SK-N-SH treated with all-trans-retinoic acid at 6 μM for 48 hours (cell line): ENCODE results near the gene FCN2.
"Not testable (repeated sequence)": the region's sequence is repeated elsewhere in the genome, so short reads cannot be mapped to it uniquely, and the experiment has no call there.

Experiments
- ATAC-seq: fragments of 200-7000 bp; cut with Tn5 transposase; 3 replicates; pipeline ENCODE4 v1.9.1; 2020; ENCODE audit warnings: mild to moderate bottlenecking, moderate library complexity
- ARNTL ChIP-seq: fragments of 450-650 bp; formaldehyde crosslinking; IDR thresholded peaks from 2 replicates; pipeline ENCODE4 v1.5.0; 2020; ENCODE audit warnings: low read depth, mild to moderate bottlenecking, moderate library complexity, borderline replicate concordance
- BACH2 ChIP-seq: fragments of 250-450 bp; sonication (Bioruptor Pico); IDR thresholded peaks from 2 replicates; pipeline ENCODE4 v1.9.0; 2021; ENCODE audit warnings: mild to moderate bottlenecking, borderline replicate concordance
- CSDC2 ChIP-seq: fragments of 250-450 bp; sonication (Bioruptor Pico); IDR thresholded peaks from 2 replicates; pipeline ENCODE4 v1.5.0; 2020; ENCODE audit warnings: mild to moderate bottlenecking, moderate library complexity
- ESRRG ChIP-seq: fragments of 250-450 bp; sonication (Bioruptor Pico); IDR thresholded peaks from 2 replicates; pipeline ENCODE4 v1.6.1; 2021; ENCODE audit warnings: mild to moderate bottlenecking
- GLIS3 ChIP-seq: fragments of 250-450 bp; sonication (Bioruptor Pico); IDR thresholded peaks from 2 replicates; pipeline ENCODE4 v1.5.0; 2020; ENCODE audit warnings: mild to moderate bottlenecking, moderate library complexity
- ISL1 ChIP-seq: fragments of 250-450 bp; sonication (Bioruptor Pico); IDR thresholded peaks from 2 replicates; pipeline ENCODE4 v2.1.2; 2022; ENCODE audit warnings: mild to moderate bottlenecking, moderate library complexity
- OSR1 ChIP-seq: fragments of 250-450 bp; sonication (Bioruptor Pico); IDR thresholded peaks from 2 replicates; pipeline ENCODE4 v1.8.0; 2022; ENCODE audit warnings: moderate library complexity, mild to moderate bottlenecking, inconsistent platforms
- PPARA ChIP-seq: fragments of 250-450 bp; sonication (Bioruptor Pico); IDR thresholded peaks from 2 replicates; pipeline ENCODE4 v1.5.0; 2020; ENCODE audit warnings: mild to moderate bottlenecking, borderline replicate concordance
- RARB ChIP-seq: fragments of 250-450 bp; sonication (Bioruptor Pico); IDR thresholded peaks from 2 replicates; pipeline ENCODE4 v1.8.0; 2021; ENCODE audit warnings: mild to moderate bottlenecking, moderate library complexity
- SNAI2 ChIP-seq: fragments of 250-450 bp; sonication (Bioruptor Pico); IDR thresholded peaks from 2 replicates; pipeline ENCODE4 v1.5.0; 2020; ENCODE audit warnings: mild to moderate bottlenecking, moderate library complexity
- TCF4 ChIP-seq: fragments of 250-450 bp; sonication (Bioruptor Pico); IDR thresholded peaks from 2 replicates; pipeline ENCODE4 v1.8.0; 2021; ENCODE audit warnings: mild to moderate bottlenecking, moderate library complexity, borderline replicate concordance
- TOX ChIP-seq: fragments of 250-450 bp; sonication (Bioruptor Pico); IDR thresholded peaks from 2 replicates; pipeline ENCODE4 v1.8.0; 2021; ENCODE audit warnings: mild to moderate bottlenecking, moderate library complexity, borderline replicate concordance
- ZC3H10 ChIP-seq: fragments of 250-450 bp; sonication (Bioruptor Pico); IDR thresholded peaks from 2 replicates; pipeline ENCODE4 v1.5.1; 2021; ENCODE audit warnings: mild to moderate bottlenecking, moderate library complexity
- ZFP3 ChIP-seq: fragments of 250-450 bp; sonication (Bioruptor Pico); IDR thresholded peaks from 2 replicates; pipeline ENCODE4 v1.5.0; 2020; ENCODE audit warnings: mild to moderate bottlenecking, moderate library complexity
- ZNF565 ChIP-seq: fragments of 450-650 bp; formaldehyde crosslinking; conservative IDR thresholded peaks from 2 replicates; pipeline ENCODE4 v1.5.0; 2020; ENCODE audit warnings: low read depth, mild to moderate bottlenecking, moderate library complexity
- ZNF8 ChIP-seq: fragments of 450-650 bp; formaldehyde crosslinking; IDR thresholded peaks from 2 replicates; pipeline ENCODE4 v1.5.0; 2020; ENCODE audit warnings: mild to moderate bottlenecking, moderate library complexity
- TF ChIP-seq, protein P1 (sequence below): fragments of 250-450 bp; sonication (Bioruptor Pico); IDR thresholded peaks from 2 replicates; pipeline ENCODE4 v1.5.0; 2020; ENCODE audit warnings: mild to moderate bottlenecking, moderate library complexity
- TF ChIP-seq, protein P2 (sequence below): fragments of 250-450 bp; sonication (Bioruptor Pico); IDR thresholded peaks from 2 replicates; pipeline ENCODE4 v1.8.0; 2020; ENCODE audit warnings: mild to moderate bottlenecking, moderate library complexity, borderline replicate concordance
- TF ChIP-seq, protein P3 (sequence below): fragments of 250-450 bp; sonication (Bioruptor Pico); IDR thresholded peaks from 2 replicates; pipeline ENCODE4 v1.8.0; 2021; ENCODE audit warnings: low read depth, mild to moderate bottlenecking, moderate library complexity, borderline replicate concordance
- TF ChIP-seq, protein P4 (sequence below): fragments of 250-450 bp; sonication (Bioruptor Pico); IDR thresholded peaks from 2 replicates; pipeline ENCODE4 v1.5.1; 2020; ENCODE audit warnings: low read depth, mild to moderate bottlenecking, moderate library complexity
- TF ChIP-seq, protein P5 (sequence below): fragments of 250-450 bp; sonication (Bioruptor Pico); IDR thresholded peaks from 2 replicates; pipeline ENCODE4 v1.5.1; 2021; ENCODE audit warnings: mild to moderate bottlenecking, moderate library complexity

The FCN2 gene

DNA sequence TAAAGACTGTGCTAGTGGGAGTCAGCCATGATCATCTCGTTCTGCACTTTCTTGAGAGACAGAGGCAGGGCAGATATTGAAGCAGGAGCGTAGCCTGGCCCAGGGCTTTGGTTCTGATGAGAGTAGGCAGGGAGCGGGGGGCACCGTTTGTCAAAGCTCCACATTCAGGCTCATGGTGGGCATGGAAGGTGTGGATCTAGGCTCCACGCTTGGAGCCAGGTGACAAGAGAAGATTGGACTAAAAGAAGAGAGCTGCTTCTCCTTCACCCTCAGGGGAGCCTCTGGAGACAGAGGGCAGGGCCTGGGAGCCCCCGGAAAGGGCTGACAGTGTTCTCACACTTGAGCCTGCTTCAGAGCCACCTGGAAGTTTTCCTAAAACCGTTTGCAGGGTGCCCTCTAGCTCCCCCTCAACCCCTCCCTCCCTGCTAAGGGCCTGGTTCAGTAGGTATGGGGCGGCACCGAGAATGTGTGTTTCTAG, 24.7 kb upstream of the FCN2 start:
- TF ChIP-seq, protein P1, sequence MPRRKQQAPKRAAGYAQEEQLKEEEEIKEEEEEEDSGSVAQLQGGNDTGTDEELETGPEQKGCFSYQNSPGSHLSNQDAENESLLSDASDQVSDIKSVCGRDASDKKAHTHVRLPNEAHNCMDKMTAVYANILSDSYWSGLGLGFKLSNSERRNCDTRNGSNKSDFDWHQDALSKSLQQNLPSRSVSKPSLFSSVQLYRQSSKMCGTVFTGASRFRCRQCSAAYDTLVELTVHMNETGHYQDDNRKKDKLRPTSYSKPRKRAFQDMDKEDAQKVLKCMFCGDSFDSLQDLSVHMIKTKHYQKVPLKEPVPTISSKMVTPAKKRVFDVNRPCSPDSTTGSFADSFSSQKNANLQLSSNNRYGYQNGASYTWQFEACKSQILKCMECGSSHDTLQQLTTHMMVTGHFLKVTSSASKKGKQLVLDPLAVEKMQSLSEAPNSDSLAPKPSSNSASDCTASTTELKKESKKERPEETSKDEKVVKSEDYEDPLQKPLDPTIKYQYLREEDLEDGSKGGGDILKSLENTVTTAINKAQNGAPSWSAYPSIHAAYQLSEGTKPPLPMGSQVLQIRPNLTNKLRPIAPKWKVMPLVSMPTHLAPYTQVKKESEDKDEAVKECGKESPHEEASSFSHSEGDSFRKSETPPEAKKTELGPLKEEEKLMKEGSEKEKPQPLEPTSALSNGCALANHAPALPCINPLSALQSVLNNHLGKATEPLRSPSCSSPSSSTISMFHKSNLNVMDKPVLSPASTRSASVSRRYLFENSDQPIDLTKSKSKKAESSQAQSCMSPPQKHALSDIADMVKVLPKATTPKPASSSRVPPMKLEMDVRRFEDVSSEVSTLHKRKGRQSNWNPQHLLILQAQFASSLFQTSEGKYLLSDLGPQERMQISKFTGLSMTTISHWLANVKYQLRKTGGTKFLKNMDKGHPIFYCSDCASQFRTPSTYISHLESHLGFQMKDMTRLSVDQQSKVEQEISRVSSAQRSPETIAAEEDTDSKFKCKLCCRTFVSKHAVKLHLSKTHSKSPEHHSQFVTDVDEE (CRISPR knock-in tag) = no peak
- no peak for TF ChIP-seq ZNF8 (CRISPR knock-in tag)
- TF ChIP-seq, protein P2, sequence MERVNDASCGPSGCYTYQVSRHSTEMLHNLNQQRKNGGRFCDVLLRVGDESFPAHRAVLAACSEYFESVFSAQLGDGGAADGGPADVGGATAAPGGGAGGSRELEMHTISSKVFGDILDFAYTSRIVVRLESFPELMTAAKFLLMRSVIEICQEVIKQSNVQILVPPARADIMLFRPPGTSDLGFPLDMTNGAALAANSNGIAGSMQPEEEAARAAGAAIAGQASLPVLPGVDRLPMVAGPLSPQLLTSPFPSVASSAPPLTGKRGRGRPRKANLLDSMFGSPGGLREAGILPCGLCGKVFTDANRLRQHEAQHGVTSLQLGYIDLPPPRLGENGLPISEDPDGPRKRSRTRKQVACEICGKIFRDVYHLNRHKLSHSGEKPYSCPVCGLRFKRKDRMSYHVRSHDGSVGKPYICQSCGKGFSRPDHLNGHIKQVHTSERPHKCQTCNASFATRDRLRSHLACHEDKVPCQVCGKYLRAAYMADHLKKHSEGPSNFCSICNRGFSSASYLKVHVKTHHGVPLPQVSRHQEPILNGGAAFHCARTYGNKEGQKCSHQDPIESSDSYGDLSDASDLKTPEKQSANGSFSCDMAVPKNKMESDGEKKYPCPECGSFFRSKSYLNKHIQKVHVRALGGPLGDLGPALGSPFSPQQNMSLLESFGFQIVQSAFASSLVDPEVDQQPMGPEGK (CRISPR knock-in tag) = no peak
- no peak for TF ChIP-seq ZNF565 (CRISPR knock-in tag)
- no peak for TF ChIP-seq TCF4
- no peak for TF ChIP-seq BACH2 (CRISPR knock-in tag)
- TF ChIP-seq, protein P3, sequence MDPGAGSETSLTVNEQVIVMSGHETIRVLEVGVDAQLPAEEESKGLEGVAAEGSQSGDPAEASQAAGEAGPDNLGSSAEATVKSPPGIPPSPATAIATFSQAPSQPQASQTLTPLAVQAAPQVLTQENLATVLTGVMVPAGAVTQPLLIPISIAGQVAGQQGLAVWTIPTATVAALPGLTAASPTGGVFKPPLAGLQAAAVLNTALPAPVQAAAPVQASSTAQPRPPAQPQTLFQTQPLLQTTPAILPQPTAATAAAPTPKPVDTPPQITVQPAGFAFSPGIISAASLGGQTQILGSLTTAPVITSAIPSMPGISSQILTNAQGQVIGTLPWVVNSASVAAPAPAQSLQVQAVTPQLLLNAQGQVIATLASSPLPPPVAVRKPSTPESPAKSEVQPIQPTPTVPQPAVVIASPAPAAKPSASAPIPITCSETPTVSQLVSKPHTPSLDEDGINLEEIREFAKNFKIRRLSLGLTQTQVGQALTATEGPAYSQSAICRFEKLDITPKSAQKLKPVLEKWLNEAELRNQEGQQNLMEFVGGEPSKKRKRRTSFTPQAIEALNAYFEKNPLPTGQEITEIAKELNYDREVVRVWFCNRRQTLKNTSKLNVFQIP = no peak
- TF ChIP-seq ESRRG (CRISPR knock-in tag) = no peak
- no peak for TF ChIP-seq RARB (CRISPR knock-in tag)
- TF ChIP-seq, protein P4, sequence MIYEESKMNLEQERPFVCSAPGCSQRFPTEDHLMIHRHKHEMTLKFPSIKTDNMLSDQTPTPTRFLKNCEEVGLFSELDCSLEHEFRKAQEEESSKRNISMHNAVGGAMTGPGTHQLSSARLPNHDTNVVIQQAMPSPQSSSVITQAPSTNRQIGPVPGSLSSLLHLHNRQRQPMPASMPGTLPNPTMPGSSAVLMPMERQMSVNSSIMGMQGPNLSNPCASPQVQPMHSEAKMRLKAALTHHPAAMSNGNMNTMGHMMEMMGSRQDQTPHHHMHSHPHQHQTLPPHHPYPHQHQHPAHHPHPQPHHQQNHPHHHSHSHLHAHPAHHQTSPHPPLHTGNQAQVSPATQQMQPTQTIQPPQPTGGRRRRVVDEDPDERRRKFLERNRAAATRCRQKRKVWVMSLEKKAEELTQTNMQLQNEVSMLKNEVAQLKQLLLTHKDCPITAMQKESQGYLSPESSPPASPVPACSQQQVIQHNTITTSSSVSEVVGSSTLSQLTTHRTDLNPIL (CRISPR knock-in tag) = no peak
- TF ChIP-seq ZC3H10 (CRISPR knock-in tag) = no peak
- no peak for ATAC-seq

DNA sequence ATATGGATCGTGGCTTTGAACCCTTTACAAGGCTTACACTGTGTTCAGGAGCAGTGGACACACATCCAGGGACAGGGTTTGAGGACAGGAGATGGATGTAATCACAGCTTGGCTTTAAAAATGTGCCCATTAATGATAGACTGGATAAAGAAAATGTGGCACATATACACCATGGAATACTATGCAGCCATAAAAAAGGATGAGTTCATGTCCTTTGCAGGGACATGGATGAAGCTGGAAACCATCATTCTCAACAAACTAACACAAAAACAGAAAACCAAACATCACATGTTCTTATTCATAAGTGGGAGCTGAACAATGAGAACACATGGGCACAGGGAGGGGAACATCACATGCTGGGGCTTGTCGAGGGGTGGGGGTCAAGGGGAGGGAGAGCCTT, 23.2 kb upstream of the FCN2 start:
- not testable (repeated sequence) for ATAC-seq

DNA sequence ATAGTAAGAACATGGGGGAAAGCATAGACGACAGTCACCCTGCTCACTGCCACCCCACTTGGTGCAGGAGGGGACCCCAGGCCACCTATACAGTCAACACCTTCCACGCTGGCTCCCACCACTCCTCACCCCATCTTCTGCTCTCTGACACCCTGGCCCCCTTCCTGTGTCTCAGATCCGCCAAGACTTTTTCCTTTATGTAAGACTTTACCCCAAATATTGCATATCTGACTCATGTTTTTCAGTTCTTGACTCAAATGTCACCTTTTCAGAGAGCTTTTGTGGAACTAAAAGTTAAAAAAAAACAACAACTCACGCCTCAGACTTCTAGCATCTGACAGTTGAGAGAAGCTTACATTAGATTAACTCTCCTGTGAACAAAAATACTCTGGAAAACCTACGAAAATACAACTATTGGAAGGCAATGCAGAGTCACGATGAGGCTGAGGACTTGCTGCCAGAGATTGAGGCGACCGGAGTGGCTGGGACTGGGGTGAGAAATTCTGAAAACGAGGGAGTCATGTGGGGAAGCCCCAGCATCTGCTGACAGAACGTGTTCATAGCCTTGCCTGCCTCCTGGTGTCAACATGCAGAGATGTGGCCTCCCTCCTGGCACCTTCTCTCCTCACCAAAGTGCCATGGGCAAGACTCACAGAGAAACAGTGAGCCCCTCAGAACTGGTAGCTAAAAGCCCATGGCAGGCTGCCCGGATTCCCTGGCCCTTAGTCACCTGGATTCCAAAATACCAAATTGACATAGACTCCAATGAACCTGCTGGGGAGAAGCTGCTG, 22.4 kb upstream of the FCN2 start:
- ATAC-seq = peak; percentile 72
- TF ChIP-seq, protein P1 (CRISPR knock-in tag) = no peak
- no peak for TF ChIP-seq OSR1 (CRISPR knock-in tag)
- TF ChIP-seq, protein P5, sequence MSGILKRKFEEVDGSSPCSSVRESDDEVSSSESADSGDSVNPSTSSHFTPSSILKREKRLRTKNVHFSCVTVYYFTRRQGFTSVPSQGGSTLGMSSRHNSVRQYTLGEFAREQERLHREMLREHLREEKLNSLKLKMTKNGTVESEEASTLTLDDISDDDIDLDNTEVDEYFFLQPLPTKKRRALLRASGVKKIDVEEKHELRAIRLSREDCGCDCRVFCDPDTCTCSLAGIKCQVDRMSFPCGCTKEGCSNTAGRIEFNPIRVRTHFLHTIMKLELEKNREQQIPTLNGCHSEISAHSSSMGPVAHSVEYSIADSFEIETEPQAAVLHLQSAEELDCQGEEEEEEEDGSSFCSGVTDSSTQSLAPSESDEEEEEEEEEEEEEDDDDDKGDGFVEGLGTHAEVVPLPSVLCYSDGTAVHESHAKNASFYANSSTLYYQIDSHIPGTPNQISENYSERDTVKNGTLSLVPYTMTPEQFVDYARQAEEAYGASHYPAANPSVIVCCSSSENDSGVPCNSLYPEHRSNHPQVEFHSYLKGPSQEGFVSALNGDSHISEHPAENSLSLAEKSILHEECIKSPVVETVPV = no peak
- no peak for TF ChIP-seq ESRRG (CRISPR knock-in tag)
- no peak for TF ChIP-seq SNAI2
- TF ChIP-seq, protein P4 (CRISPR knock-in tag) = no peak
- no peak for TF ChIP-seq TOX
- no peak for TF ChIP-seq ARNTL
- no peak for TF ChIP-seq CSDC2 (CRISPR knock-in tag)
- no peak for TF ChIP-seq TCF4
- TF ChIP-seq, protein P2 (CRISPR knock-in tag) = no peak
- no peak for TF ChIP-seq ZNF565 (CRISPR knock-in tag)
- TF ChIP-seq ZFP3 = no peak
- no peak for TF ChIP-seq ISL1 (CRISPR knock-in tag)
- no peak for TF ChIP-seq ZC3H10 (CRISPR knock-in tag)
- no peak for TF ChIP-seq GLIS3 (CRISPR knock-in tag)
- TF ChIP-seq PPARA = no peak
